Astrocyte of the spinal cord (primary cell): ENCODE data around the gene GOSR2.

Experiments
- DNase-seq: peaks from one replicate; pipeline ENCODE4 v3.0.0; 2011; ENCODE audit warnings: low read depth, low spot score
- H3K4me3 ChIP-seq: 2 replicates; pipeline ENCODE4 v1.5.1; 2011; ENCODE audit warnings: low read depth, mild to moderate bottlenecking, low read length, moderate library complexity
- CTCF ChIP-seq: IDR thresholded peaks from 2 replicates; pipeline ENCODE4 v1.5.1; 2012; ENCODE audit warnings: low read depth, mild to moderate bottlenecking, low read length, inconsistent platforms
- in situ Hi-C: cut with HindIII; loops from 2 replicates; pipeline ENCODE4 v1.10.0; 2017; ENCODE audit warnings: low sequenced_read_pairs

GOSR2 gene

GRCh38 chr17:46922487-46922803, 515 bp upstream of the GOSR2 start:
- peak overlapping the region; percentile 99 for H3K4me3 ChIP-seq
- no peak for DNase-seq
- in situ Hi-C loops = no loop called here
- TF ChIP-seq CTCF = no peak

GRCh38 chr17:46925185-46925868, 2.4 kb downstream of the GOSR2 start:
- no peak for DNase-seq
- no peak overlapping the region for H3K4me3 ChIP-seq
- in situ Hi-C loops = no loop called here
- TF ChIP-seq CTCF = no peak

- DNase-seq = no peak
- TF ChIP-seq CTCF = no peak
- in situ Hi-C loops = no loop called here
- H3K4me3 ChIP-seq = no peak overlapping the region
Observed at GRCh38 chr17:46928467-46929261, 5.7 kb downstream of the GOSR2 start.

- no peak for DNase-seq
- H3K4me3 ChIP-seq = no peak overlapping the region
- in situ Hi-C loops = no loop called here
- TF ChIP-seq CTCF = no peak
Observed at GRCh38 chr17:46929413-46929812, 6.5 kb downstream of the GOSR2 start.

GRCh38 chr17:46930051-46930450, 7.1 kb downstream of the GOSR2 start:
- no peak overlapping the region for H3K4me3 ChIP-seq
- TF ChIP-seq CTCF = no peak
- DNase-seq = no peak
- in situ Hi-C loops = no loop called here

- no peak for DNase-seq
- H3K4me3 ChIP-seq = no peak overlapping the region
- no peak for TF ChIP-seq CTCF
- in situ Hi-C loops = no loop called here
Observed at GRCh38 chr17:46931596-46931995, 8.6 kb downstream of the GOSR2 start.
